Measurements from ENCODE around the gene TPPP2.

TPPP2 gene

DNA sequence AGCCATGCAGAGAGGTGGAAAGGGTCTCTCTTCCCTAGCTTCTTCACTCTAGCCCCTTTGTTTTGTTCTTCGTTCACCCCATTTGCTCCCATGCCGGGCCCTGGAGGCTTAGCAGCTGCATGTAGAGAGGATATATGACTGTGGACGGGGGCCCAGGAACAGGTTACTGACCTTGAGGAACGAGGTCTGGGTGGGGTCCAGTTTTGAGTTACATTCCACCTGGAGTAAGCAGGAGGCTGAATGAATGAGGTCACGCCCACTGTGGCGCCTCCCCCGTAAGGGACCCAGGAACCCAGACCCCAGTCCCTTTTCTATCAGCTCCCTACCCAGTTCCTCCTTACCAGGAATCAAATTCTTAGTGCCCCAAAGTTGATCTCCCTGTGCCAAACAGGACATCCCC, 11.7 kb upstream of the TPPP2 start:
- Histone ChIP-seq H3K9me3 (no peaks in the 10 kb centered on the region), H3K36me3 (no peaks in the 10 kb centered on the region), H3K27ac (no peak overlapping the region), H3K4me3 (ENCODE audit: low read depth in 1 of 2, low read length in 1 of 2) (no peak overlapping the region), H3K4me1 (ENCODE audit: control insufficient read depth in 1 of 2, insufficient read depth in 1 of 2, low read depth in 1 of 2, low read length in 1 of 2) (peaks cover 0 to 5% of the 10 kb centered on the region in 2 experiments), H3K27me3 (peaks cover 36% of the 10 kb centered on the region)
- TF ChIP-seq, protein P1, sequence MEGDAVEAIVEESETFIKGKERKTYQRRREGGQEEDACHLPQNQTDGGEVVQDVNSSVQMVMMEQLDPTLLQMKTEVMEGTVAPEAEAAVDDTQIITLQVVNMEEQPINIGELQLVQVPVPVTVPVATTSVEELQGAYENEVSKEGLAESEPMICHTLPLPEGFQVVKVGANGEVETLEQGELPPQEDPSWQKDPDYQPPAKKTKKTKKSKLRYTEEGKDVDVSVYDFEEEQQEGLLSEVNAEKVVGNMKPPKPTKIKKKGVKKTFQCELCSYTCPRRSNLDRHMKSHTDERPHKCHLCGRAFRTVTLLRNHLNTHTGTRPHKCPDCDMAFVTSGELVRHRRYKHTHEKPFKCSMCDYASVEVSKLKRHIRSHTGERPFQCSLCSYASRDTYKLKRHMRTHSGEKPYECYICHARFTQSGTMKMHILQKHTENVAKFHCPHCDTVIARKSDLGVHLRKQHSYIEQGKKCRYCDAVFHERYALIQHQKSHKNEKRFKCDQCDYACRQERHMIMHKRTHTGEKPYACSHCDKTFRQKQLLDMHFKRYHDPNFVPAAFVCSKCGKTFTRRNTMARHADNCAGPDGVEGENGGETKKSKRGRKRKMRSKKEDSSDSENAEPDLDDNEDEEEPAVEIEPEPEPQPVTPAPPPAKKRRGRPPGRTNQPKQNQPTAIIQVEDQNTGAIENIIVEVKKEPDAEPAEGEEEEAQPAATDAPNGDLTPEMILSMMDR (IDR thresholded peaks at IDR 0.05), result no peak

DNA sequence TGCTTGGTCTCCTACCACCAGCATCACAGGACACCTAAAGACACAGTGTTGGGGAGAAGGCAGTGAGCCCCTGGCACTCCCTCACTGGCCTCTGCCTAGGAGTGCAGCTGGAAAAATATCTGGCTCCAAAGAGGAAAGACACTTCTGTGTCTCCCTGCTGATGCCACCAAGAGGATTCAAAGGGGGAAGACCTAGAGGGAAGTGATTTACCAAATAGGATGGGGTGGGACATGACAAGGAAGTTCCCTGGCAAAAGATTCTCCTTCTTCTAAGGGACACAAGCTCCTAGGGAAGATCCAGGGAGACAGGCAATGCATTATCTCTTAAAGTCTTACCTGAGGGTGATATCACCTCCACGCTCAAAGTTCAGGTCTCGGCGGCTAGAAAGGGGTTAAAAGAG, 11.2 kb upstream of the TPPP2 start:
- Histone ChIP-seq H3K4me3 (ENCODE audit: low read depth in 1 of 2, low read length in 1 of 2) (no peak overlapping the region), H3K4me1 (ENCODE audit: control insufficient read depth in 1 of 2, insufficient read depth in 1 of 2, low read depth in 1 of 2, low read length in 1 of 2) (peaks cover 0 to 5% of the 10 kb centered on the region in 2 experiments), H3K36me3 (no peaks in the 10 kb centered on the region), H3K9me3 (no peaks in the 10 kb centered on the region), H3K27ac (no peak overlapping the region), H3K27me3 (peaks cover 38% of the 10 kb centered on the region)
- TF ChIP-seq, protein P1 (IDR thresholded peaks at IDR 0.05), result no peak

DNA sequence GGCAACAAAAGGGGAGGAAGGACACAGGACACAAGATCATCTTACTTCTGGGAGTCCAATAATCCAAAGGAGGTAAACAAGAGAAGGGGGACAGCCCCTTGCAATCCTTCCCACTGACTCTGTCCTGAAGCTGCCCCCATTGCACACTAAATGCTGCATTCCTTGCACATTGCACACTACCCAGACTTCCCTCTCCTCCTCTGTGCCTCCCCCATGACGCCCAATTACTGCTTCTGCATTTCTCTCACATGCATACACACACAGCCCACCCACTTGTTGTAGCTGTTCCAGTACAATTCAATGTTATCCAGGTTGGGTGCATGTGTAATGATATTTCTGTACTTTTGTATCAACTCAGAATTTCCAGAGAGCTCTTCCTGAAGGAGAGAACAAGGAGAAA, 10.7 kb upstream of the TPPP2 start:
- Histone ChIP-seq H3K9me3 (no peaks in the 10 kb centered on the region), H3K4me1 (ENCODE audit: control insufficient read depth in 1 of 2, insufficient read depth in 1 of 2, low read depth in 1 of 2, low read length in 1 of 2) (peaks cover 3 to 8% of the 10 kb centered on the region in 2 experiments), H3K27me3 (peaks cover 44% of the 10 kb centered on the region), H3K4me3 (ENCODE audit: low read depth in 1 of 2, low read length in 1 of 2) (no peak overlapping the region), H3K36me3 (no peaks in the 10 kb centered on the region), H3K27ac (no peak overlapping the region)
- TF ChIP-seq, protein P1 (IDR thresholded peaks at IDR 0.05), result no peak

DNA sequence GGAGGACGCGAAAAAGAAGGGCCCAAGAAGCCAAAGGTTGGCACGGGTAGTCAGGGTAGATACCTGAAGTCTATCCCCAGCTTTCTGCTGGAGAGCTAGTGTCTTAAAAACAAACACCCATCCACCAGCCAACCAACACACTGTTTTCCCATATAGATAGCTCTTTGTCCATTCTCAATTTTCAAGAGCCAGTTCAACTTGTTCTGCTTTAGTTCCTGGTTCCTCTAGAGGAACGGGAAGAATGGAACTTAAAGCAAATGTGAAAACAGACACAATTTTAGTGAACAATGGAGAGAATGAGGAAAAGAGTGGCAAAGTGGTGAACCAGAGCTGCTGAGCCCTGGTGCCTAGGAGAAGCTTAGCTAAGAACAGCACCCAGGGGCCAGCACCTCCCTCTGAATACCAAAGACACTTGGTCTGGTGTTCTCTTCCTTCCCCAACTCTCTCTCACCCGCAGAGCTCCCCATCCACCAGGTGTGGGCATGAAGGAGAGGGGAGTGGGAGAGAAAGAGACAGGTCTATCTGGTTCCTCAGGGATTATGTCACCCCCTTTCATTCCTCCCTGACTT, 9.0 kb upstream of the TPPP2 start:
- H3K27ac ChIP-seq, result no peak overlapping the region

DNA sequence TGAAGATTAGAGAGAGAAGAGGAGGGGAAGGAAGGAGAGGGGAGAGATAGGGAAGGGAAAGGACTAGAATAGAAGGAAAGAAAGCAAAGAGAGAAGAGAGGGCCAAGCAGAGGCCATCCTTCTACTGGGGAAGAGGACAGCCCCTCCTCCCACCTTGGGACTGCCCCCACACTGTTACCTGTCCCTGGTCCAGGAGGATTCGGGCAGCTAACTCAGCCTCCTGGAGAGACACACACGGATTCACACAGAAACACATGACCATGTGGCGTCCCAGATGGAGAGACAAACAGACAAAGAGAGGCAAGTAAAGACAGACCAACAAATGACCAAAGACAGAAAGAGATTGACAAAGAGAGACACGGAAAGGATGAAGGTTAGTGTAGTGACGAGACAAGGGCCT, 7.3 kb upstream of the TPPP2 start:
- TF ChIP-seq, protein P1 (IDR thresholded peaks at IDR 0.05), result no peak
- H3K27me3 ChIP-seq, result peaks cover 77% of the 10 kb centered on the region

More for the DNA sequence above, 9.0 kb upstream of the TPPP2 start:
- Histone ChIP-seq H3K4me3 (ENCODE audit: low read depth in 1 of 2, low read length in 1 of 2) (no peak overlapping the region), H3K4me1 (ENCODE audit: control insufficient read depth in 1 of 2, insufficient read depth in 1 of 2, low read depth in 1 of 2, low read length in 1 of 2) (peaks cover 7 to 16% of the 10 kb centered on the region in 2 experiments), H3K27me3 (peaks cover 61% of the 10 kb centered on the region), H3K9me3 (no peaks in the 10 kb centered on the region), H3K36me3 (no peaks in the 10 kb centered on the region)
- TF ChIP-seq, protein P1 (IDR thresholded peaks at IDR 0.05), result no peak

More for the DNA sequence above, 7.3 kb upstream of the TPPP2 start:
- Histone ChIP-seq H3K27ac (no peak overlapping the region), H3K4me1 (ENCODE audit: control insufficient read depth in 1 of 2, insufficient read depth in 1 of 2, low read depth in 1 of 2, low read length in 1 of 2) (peaks cover 7 to 16% of the 10 kb centered on the region in 2 experiments), H3K4me3 (ENCODE audit: low read depth in 1 of 2, low read length in 1 of 2) (no peak overlapping the region), H3K9me3 (no peaks in the 10 kb centered on the region), H3K36me3 (no peaks in the 10 kb centered on the region)

All from neutrophil (primary cell).